ENCODE measurements around the gene KIF3A.

Gene KIF3A

GRCh38 chr5:132770476-132771159 lies 33.3 kb upstream of the KIF3A start:
- DNase-seq: no peak

- DNase-seq: no peak
Observed at GRCh38 chr5:132768485-132768868, 31.1 kb upstream of the KIF3A start.

GRCh38 chr5:132767150-132767549 lies 29.8 kb upstream of the KIF3A start:
- DNase-seq: no peak

GRCh38 chr5:132766806-132767055 lies 29.4 kb upstream of the KIF3A start:
- no peak for DNase-seq

GRCh38 chr5:132766020-132766805 lies 28.9 kb upstream of the KIF3A start:
- DNase-seq: no peak

- no peak for DNase-seq
Observed at GRCh38 chr5:132765311-132766019, 28.1 kb upstream of the KIF3A start.

- DNase-seq: no peak
Observed at GRCh38 chr5:132764671-132765238, 27.4 kb upstream of the KIF3A start.

GRCh38 chr5:132764051-132764450 lies 26.7 kb upstream of the KIF3A start:
- DNase-seq: no peak

- no peak for DNase-seq
Observed at GRCh38 chr5:132763181-132764036, 26.1 kb upstream of the KIF3A start.

GRCh38 chr5:132762246-132763000 lies 25.1 kb upstream of the KIF3A start:
- DNase-seq: no peak

GRCh38 chr5:132761321-132762240 lies 24.2 kb upstream of the KIF3A start:
- DNase-seq: no peak

- DNase-seq: no peak
Observed at GRCh38 chr5:132760601-132761317, 23.4 kb upstream of the KIF3A start.

- no peak for DNase-seq
Observed at GRCh38 chr5:132760049-132760420, 22.7 kb upstream of the KIF3A start.

GRCh38 chr5:132759114-132760048 lies 22.0 kb upstream of the KIF3A start:
- no peak for DNase-seq

GRCh38 chr5:132758451-132758850 lies 21.1 kb upstream of the KIF3A start:
- DNase-seq: no peak

- DNase-seq: no peak
Observed at GRCh38 chr5:132756542-132756941, 19.2 kb upstream of the KIF3A start.

GRCh38 chr5:132754947-132755346 lies 17.6 kb upstream of the KIF3A start:
- DNase-seq: no peak

GRCh38 chr5:132754111-132754510 lies 16.8 kb upstream of the KIF3A start:
- no peak for DNase-seq
